Prostate gland (tissue), 2 donors: ENCODE data around the gene CHSY1. TPM values are rescaled to one million over a fixed set of nuclear protein-coding genes. Genes with fewer than 3 reads are reported as not detected.

Experiments used
- DNase-seq: peaks from one replicate; pipeline ENCODE4 v3.0.0-alpha.2; 2019; ENCODE audit warnings: low spot score
- H3K27ac ChIP-seq, 2 donors: fragments of 200-600 bp; sonication (generic); 2 replicates each; pipeline ENCODE4 v1.5.1; 2017 to 2019
- H3K27me3 ChIP-seq: fragments of 200-600 bp; sonication (generic); replicated peaks from 2 replicates; pipeline ENCODE4 v1.5.1; 2019; ENCODE audit not compliant: insufficient read depth
- H3K36me3 ChIP-seq, 2 donors: fragments of 200-600 bp; sonication (generic); 1 replicate in 1 of 2; 2 replicates in 1 of 2; pipeline versions ENCODE4 v1.5.1 to v1.8.1; 2017 to 2019
- H3K4me1 ChIP-seq: fragments of 200-600 bp; sonication (generic); replicated peaks from 2 replicates; pipeline ENCODE4 v1.5.1; 2019
- H3K4me3 ChIP-seq, 2 donors: fragments of 200-600 bp; sonication (generic); 2 replicates each; pipeline ENCODE4 v1.5.1; 2017 to 2019
- H3K9me3 ChIP-seq: fragments of 200-600 bp; sonication (generic); 2 replicates; pipeline ENCODE4 v1.5.1; 2017
- POLR2A ChIP-seq: fragments of 450-650 bp; IDR thresholded peaks from one replicate; pipeline ENCODE4 v1.6.1; 2016; ENCODE audit warnings: antibody characterized with exemption, mild to moderate bottlenecking
- POLR2AphosphoS5 ChIP-seq: sonication (generic); formaldehyde crosslinking; IDR thresholded peaks from one replicate; pipeline ENCODE4 v1.6.1; 2017; ENCODE audit warnings: antibody characterized with exemption
- WGBS: methylation state at CpG from one replicate; pipeline ENCODE4 v1.1.5; 2018; 5-methylcytosine and 5-hydroxymethylcytosine counted together
- intact Hi-C: fragments of 100-400 bp; cut with DNase I; formaldehyde crosslinking; loops from one replicate; pipeline ENCODE4 v1.14.2; 2022
- total RNA-seq, 2 donors: library from RNA; depleted of rRNA; stranded (reverse); fragments of >200 nt; gene quantifications; one replicate each; pipeline ENCODE4 v1.1.0, GENCODE V29; 2016
- TF ChIP-seq, protein P1 (sequence below), 4 experiments: fragments of 200-600 bp in 2 of 4; fragments of 450-650 bp in 2 of 4; sonication (generic) in 2 of 4; IDR thresholded peaks; 1 replicate in 3 of 4; 2 replicates in 1 of 4; pipeline ENCODE4 v1.5.1; 2016 to 2019; ENCODE audit warnings: antibody characterized with exemption in 4 of 4, mild to moderate bottlenecking in 2 of 4, moderate library complexity in 2 of 4

Gene CHSY1
- total RNA-seq, 2 donors from 2014 or later = 30.4 to 46.4 TPM

- H3K4me3 ChIP-seq = no peak overlapping the region
- intact Hi-C loops = no loop called here
- H3K9me3 ChIP-seq = no peaks in the 10 kb centered on the region
- no peak for DNase-seq
- H3K27ac ChIP-seq = no peak overlapping the region
- no peaks in the 10 kb centered on the region for H3K36me3 ChIP-seq
- no peaks in the 10 kb centered on the region for H3K4me1 ChIP-seq
- no peaks in the 10 kb centered on the region for H3K27me3 ChIP-seq
- 88% methylated on average over 14 of the region's 14 CpGs for WGBS
- no peak for TF ChIP-seq POLR2AphosphoS5
- TF ChIP-seq, protein P1, sequence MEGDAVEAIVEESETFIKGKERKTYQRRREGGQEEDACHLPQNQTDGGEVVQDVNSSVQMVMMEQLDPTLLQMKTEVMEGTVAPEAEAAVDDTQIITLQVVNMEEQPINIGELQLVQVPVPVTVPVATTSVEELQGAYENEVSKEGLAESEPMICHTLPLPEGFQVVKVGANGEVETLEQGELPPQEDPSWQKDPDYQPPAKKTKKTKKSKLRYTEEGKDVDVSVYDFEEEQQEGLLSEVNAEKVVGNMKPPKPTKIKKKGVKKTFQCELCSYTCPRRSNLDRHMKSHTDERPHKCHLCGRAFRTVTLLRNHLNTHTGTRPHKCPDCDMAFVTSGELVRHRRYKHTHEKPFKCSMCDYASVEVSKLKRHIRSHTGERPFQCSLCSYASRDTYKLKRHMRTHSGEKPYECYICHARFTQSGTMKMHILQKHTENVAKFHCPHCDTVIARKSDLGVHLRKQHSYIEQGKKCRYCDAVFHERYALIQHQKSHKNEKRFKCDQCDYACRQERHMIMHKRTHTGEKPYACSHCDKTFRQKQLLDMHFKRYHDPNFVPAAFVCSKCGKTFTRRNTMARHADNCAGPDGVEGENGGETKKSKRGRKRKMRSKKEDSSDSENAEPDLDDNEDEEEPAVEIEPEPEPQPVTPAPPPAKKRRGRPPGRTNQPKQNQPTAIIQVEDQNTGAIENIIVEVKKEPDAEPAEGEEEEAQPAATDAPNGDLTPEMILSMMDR (IDR thresholded peaks at IDR 0.05) = no peak
- TF ChIP-seq POLR2A = no peak
Measured at GRCh38 chr15:101173233-101174119, 78.4 kb downstream of the CHSY1 start.

GRCh38 chr15:101172501-101173071, 79.3 kb downstream of the CHSY1 start:
- DNase-seq = no peak
- WGBS = 48% methylated on average over 17 of the region's 17 CpGs
- Histone ChIP-seq H3K4me3 (no peak overlapping the region), H3K9me3 (no peaks in the 10 kb centered on the region), H3K27me3 (no peaks in the 10 kb centered on the region), H3K27ac (no peak overlapping the region), H3K36me3 (no peaks in the 10 kb centered on the region), H3K4me1 (peaks cover 3% of the 10 kb centered on the region)
- intact Hi-C loops = no loop called here
- TF ChIP-seq, protein P1 (IDR thresholded peaks at IDR 0.05) = no peak
- no peak for TF ChIP-seq POLR2AphosphoS5
- no peak for TF ChIP-seq POLR2A

GRCh38 chr15:101171954-101172353, 79.9 kb downstream of the CHSY1 start:
- peak overlapping the region in 1 of 2 donors; percentile 44 for H3K27ac ChIP-seq
- no peaks in the 10 kb centered on the region for H3K27me3 ChIP-seq
- no peaks in the 10 kb centered on the region for H3K36me3 ChIP-seq
- no peak overlapping the region for H3K4me3 ChIP-seq
- intact Hi-C loops = no loop called here
- peaks cover 3% of the 10 kb centered on the region for H3K4me1 ChIP-seq
- DNase-seq = no peak
- TF ChIP-seq POLR2AphosphoS5 (no peak), POLR2A (no peak)
- TF ChIP-seq, protein P1 (IDR thresholded peaks at IDR 0.05) = no peak
- 65% methylated on average over 12 of the region's 12 CpGs for WGBS
- no peaks in the 10 kb centered on the region for H3K9me3 ChIP-seq

GRCh38 chr15:101170568-101171350, 81.1 kb downstream of the CHSY1 start:
- intact Hi-C loops = no loop called here
- H3K27me3 ChIP-seq = no peaks in the 10 kb centered on the region
- no peak for DNase-seq
- H3K36me3 ChIP-seq = no peaks in the 10 kb centered on the region
- H3K9me3 ChIP-seq = no peaks in the 10 kb centered on the region
- TF ChIP-seq POLR2AphosphoS5 (no peak), POLR2A (no peak)
- TF ChIP-seq, protein P1 (IDR thresholded peaks at IDR 0.05) = no peak
- peaks cover 3% of the 10 kb centered on the region for H3K4me1 ChIP-seq
- 62% methylated on average over 20 of the region's 20 CpGs for WGBS
- H3K27ac ChIP-seq = peak overlapping the region; percentile 19 to 44
- no peak overlapping the region for H3K4me3 ChIP-seq
